ENCODE measurements around the gene PGK1.

DNA sequence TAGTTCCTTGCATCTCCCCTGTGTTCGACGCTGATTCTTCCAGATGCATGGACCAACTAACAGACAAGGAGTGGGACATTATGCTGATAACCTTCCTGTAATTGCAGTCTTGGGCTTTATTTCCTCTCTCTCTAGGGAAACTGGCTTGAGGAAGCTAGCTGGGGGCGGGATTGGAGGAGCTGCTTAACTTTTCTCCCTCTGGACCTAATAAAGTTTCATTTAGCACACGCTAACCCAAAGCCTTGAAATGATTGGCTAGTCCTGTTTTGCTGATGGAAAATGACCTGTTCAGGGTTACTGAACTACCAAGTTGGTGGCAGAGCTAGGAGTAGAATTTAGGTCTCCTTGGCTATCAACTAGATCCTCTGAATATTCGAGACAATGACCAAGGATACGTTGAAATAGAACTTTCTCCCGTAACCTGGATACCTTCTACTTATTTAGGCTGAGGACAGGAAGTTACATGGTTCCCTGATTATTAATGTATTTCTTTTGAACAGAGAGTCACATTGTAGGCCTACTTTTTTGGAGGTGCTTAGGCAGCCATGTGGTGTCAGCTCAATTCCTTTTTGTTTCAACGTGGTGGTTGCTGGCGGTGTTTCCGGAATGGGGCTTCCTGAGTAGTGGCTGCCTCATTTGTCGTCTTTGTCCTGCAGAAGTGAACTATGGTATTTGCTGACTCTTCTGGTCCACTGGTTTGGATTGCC, 2.0 kb downstream of the PGK1 start:
- TF ChIP-seq, protein P1, sequence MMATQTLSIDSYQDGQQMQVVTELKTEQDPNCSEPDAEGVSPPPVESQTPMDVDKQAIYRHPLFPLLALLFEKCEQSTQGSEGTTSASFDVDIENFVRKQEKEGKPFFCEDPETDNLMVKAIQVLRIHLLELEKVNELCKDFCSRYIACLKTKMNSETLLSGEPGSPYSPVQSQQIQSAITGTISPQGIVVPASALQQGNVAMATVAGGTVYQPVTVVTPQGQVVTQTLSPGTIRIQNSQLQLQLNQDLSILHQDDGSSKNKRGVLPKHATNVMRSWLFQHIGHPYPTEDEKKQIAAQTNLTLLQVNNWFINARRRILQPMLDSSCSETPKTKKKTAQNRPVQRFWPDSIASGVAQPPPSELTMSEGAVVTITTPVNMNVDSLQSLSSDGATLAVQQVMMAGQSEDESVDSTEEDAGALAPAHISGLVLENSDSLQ (IDR thresholded peaks at IDR 0.05) = no peak
- TF ChIP-seq HDGF (IDR thresholded peaks at IDR 0.05; ENCODE audit: borderline replicate concordance) (no peak), NFRKB (IDR thresholded peaks at IDR 0.05) (no peak), FOXK2 (IDR thresholded peaks at IDR 0.05) (no peak), TARDBP (IDR thresholded peaks at IDR 0.05) (no peak), SP1 (IDR thresholded peaks at IDR 0.05) (no peak), FOXM1 (IDR thresholded peaks at IDR 0.05; ENCODE audit: borderline replicate concordance) (no peak)

All from HEK293T (cell line).